Measurements from ENCODE around the gene POLE. TPM values are rescaled to one million over a fixed set of nuclear protein-coding genes. Genes with fewer than 3 reads are reported as not detected.

The POLE gene
- total and polyA plus RNA-seq, 9 of the 15 experiments (the other 6 are each of a cell fraction or from before 2014, with no cell fraction given): 2.4 to 154 (median 49.6) TPM

- TF ChIP-seq, protein P1, sequence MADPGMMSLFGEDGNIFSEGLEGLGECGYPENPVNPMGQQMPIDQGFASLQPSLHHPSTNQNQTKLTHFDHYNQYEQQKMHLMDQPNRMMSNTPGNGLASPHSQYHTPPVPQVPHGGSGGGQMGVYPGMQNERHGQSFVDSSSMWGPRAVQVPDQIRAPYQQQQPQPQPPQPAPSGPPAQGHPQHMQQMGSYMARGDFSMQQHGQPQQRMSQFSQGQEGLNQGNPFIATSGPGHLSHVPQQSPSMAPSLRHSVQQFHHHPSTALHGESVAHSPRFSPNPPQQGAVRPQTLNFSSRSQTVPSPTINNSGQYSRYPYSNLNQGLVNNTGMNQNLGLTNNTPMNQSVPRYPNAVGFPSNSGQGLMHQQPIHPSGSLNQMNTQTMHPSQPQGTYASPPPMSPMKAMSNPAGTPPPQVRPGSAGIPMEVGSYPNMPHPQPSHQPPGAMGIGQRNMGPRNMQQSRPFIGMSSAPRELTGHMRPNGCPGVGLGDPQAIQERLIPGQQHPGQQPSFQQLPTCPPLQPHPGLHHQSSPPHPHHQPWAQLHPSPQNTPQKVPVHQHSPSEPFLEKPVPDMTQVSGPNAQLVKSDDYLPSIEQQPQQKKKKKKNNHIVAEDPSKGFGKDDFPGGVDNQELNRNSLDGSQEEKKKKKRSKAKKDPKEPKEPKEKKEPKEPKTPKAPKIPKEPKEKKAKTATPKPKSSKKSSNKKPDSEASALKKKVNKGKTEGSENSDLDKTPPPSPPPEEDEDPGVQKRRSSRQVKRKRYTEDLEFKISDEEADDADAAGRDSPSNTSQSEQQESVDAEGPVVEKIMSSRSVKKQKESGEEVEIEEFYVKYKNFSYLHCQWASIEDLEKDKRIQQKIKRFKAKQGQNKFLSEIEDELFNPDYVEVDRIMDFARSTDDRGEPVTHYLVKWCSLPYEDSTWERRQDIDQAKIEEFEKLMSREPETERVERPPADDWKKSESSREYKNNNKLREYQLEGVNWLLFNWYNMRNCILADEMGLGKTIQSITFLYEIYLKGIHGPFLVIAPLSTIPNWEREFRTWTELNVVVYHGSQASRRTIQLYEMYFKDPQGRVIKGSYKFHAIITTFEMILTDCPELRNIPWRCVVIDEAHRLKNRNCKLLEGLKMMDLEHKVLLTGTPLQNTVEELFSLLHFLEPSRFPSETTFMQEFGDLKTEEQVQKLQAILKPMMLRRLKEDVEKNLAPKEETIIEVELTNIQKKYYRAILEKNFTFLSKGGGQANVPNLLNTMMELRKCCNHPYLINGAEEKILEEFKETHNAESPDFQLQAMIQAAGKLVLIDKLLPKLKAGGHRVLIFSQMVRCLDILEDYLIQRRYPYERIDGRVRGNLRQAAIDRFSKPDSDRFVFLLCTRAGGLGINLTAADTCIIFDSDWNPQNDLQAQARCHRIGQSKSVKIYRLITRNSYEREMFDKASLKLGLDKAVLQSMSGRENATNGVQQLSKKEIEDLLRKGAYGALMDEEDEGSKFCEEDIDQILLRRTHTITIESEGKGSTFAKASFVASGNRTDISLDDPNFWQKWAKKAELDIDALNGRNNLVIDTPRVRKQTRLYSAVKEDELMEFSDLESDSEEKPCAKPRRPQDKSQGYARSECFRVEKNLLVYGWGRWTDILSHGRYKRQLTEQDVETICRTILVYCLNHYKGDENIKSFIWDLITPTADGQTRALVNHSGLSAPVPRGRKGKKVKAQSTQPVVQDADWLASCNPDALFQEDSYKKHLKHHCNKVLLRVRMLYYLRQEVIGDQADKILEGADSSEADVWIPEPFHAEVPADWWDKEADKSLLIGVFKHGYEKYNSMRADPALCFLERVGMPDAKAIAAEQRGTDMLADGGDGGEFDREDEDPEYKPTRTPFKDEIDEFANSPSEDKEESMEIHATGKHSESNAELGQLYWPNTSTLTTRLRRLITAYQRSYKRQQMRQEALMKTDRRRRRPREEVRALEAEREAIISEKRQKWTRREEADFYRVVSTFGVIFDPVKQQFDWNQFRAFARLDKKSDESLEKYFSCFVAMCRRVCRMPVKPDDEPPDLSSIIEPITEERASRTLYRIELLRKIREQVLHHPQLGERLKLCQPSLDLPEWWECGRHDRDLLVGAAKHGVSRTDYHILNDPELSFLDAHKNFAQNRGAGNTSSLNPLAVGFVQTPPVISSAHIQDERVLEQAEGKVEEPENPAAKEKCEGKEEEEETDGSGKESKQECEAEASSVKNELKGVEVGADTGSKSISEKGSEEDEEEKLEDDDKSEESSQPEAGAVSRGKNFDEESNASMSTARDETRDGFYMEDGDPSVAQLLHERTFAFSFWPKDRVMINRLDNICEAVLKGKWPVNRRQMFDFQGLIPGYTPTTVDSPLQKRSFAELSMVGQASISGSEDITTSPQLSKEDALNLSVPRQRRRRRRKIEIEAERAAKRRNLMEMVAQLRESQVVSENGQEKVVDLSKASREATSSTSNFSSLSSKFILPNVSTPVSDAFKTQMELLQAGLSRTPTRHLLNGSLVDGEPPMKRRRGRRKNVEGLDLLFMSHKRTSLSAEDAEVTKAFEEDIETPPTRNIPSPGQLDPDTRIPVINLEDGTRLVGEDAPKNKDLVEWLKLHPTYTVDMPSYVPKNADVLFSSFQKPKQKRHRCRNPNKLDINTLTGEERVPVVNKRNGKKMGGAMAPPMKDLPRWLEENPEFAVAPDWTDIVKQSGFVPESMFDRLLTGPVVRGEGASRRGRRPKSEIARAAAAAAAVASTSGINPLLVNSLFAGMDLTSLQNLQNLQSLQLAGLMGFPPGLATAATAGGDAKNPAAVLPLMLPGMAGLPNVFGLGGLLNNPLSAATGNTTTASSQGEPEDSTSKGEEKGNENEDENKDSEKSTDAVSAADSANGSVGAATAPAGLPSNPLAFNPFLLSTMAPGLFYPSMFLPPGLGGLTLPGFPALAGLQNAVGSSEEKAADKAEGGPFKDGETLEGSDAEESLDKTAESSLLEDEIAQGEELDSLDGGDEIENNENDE (IDR thresholded peaks at IDR 0.05; ENCODE audit: low read depth, low read length): no peak
- peak; percentile 50 for TF ChIP-seq FUS (optimal IDR thresholded peaks at IDR 0.05; ENCODE audit: low read depth, low read length)
- TF ChIP-seq ZNF232 (CRISPR knock-in tag; IDR thresholded peaks at IDR 0.05): no peak
- 0 out of 2 replicates have a peak, but pooled peaks have one; percentile 26 for TF ChIP-seq ZNF589 (CRISPR knock-in tag; IDR thresholded peaks at IDR 0.05; ENCODE audit: low read depth)
- no peak for TF ChIP-seq TCF7L2 (IDR thresholded peaks at IDR 0.05; ENCODE audit: low read depth, low read length)
- peak; percentile 76 for TF ChIP-seq POLR2A (conservative IDR thresholded peaks at IDR 0.05)
- TF ChIP-seq MAZ (CRISPR knock-in tag; conservative IDR thresholded peaks at IDR 0.05 in 1 of 2, IDR thresholded peaks at IDR 0.05 in 1 of 2): peak; percentile 74 to 84
- no peak for TF ChIP-seq E2F1 (CRISPR knock-in tag; IDR thresholded peaks at IDR 0.05)
- TF ChIP-seq SLC30A9 (CRISPR knock-in tag; IDR thresholded peaks at IDR 0.05): no peak
- TF ChIP-seq, protein P2, sequence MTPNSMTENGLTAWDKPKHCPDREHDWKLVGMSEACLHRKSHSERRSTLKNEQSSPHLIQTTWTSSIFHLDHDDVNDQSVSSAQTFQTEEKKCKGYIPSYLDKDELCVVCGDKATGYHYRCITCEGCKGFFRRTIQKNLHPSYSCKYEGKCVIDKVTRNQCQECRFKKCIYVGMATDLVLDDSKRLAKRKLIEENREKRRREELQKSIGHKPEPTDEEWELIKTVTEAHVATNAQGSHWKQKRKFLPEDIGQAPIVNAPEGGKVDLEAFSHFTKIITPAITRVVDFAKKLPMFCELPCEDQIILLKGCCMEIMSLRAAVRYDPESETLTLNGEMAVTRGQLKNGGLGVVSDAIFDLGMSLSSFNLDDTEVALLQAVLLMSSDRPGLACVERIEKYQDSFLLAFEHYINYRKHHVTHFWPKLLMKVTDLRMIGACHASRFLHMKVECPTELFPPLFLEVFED (CRISPR knock-in tag; conservative IDR thresholded peaks at IDR 0.05): no peak
- no peak for TF ChIP-seq FOS (IDR thresholded peaks at IDR 0.05; ENCODE audit: extremely low read depth, insufficient read length)
- no peak for TF ChIP-seq BCL6 (CRISPR knock-in tag; IDR thresholded peaks at IDR 0.05)
- TF ChIP-seq ZNF696 (CRISPR knock-in tag; conservative IDR thresholded peaks at IDR 0.05): no peak
- no peak for TF ChIP-seq NCOA1 (IDR thresholded peaks at IDR 0.05; ENCODE audit: low read depth)
- no peak for TF ChIP-seq ZNF140 (CRISPR knock-in tag; IDR thresholded peaks at IDR 0.05)
Observed at GRCh38 chr12:132710405-132711079, 23.4 kb upstream of the POLE start, which contains the start of gene PGAM5 (continued).
